Duodenal mucosa (tissue), 2 donors: ENCODE data around the gene RND2.
"Not testable (repeated sequence)": the region's sequence is repeated elsewhere in the genome, so short reads cannot be mapped to it uniquely, and the experiment has no call there.

Experiments used
- H3K27ac ChIP-seq: one replicate; pipeline ENCODE4 v1.7.0; 2013; ENCODE audit warnings: low read depth, low read length
- H3K27me3 ChIP-seq, 2 donors: one replicate each; pipeline ENCODE4 v1.7.0; 2013; ENCODE audit warnings: low read length in 2 of 2, control low read depth in 1 of 2; ENCODE audit not compliant: insufficient read depth in 2 of 2, control insufficient read depth in 1 of 2
- H3K36me3 ChIP-seq, 2 donors: one replicate each; pipeline ENCODE4 v1.7.0; 2013; ENCODE audit warnings: low read length in 2 of 2, control low read depth in 1 of 2; ENCODE audit not compliant: insufficient read depth in 2 of 2, control insufficient read depth in 1 of 2
- H3K4me1 ChIP-seq, 2 donors: one replicate each; pipeline ENCODE4 v1.7.0; 2013; ENCODE audit warnings: low read length in 2 of 2, control low read depth in 1 of 2; ENCODE audit not compliant: insufficient read depth in 2 of 2, control insufficient read depth in 1 of 2
- H3K4me3 ChIP-seq, 2 donors: one replicate each; pipeline ENCODE4 v1.7.0; 2013; ENCODE audit warnings: low read length in 2 of 2, low read depth in 1 of 2
- H3K9ac ChIP-seq, 2 donors: one replicate each; pipeline ENCODE4 v1.7.0; 2013; ENCODE audit warnings: low read length in 2 of 2, low read depth in 1 of 2
- H3K9me3 ChIP-seq, 2 donors: one replicate each; pipeline ENCODE4 v1.7.0; 2013; ENCODE audit warnings: low read length in 2 of 2, control low read depth in 1 of 2; ENCODE audit not compliant: control insufficient read depth in 1 of 2

The RND2 gene, protein sequence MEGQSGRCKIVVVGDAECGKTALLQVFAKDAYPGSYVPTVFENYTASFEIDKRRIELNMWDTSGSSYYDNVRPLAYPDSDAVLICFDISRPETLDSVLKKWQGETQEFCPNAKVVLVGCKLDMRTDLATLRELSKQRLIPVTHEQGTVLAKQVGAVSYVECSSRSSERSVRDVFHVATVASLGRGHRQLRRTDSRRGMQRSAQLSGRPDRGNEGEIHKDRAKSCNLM

DNA sequence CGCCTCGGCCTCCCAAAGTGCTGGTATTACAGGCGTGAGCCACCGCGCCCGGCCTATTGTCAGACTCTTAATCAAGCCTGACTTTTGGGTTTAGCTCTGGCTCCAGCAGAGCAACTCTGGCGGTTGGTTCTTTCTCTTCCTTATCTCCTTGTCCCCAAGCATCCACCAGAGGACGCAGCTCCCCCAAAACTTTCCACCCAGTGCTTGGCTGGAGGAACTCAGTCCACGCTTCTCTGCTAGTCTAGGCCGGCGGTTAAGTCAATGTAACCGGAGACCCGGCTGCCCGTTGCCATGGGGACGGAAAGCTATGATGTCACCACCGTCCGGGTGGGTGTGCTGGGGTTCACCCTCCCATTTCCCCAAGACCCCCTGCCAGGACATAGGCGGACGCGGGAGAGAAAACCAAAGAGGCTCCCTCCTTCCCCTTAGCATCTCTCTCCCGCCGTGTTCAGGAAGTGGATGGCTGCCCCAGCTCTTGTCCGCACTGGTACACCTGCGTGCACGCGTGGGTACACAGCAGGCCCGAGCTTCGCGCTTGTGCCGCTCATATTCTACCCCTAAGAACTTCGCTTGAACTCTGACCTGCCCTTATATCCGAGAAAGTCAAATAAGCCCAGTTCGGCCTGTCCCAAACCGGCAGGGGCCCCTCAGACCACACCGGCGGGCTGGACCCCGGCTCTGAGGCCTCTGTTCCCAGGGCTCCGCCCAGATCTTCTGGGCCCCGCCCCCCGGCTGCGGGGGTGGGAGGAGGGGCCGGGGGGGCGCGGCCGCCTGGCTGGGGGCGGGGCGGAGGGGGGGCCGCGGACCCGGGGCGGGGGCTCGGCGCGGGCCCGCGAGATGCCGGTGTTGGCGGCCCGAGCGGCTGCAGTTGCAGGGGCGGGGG lies at the start of gene RND2:
TSS of gene RND2 (plus strand) at position 825 of the 883 bp plus-strand sequence. CDS start 117 bp downstream, outside the sequence.
- Histone ChIP-seq H3K4me1 (peaks cover 9 to 23% of the 10 kb centered on the region in 2 donors), H3K9me3 (no peaks in the 10 kb centered on the region), H3K9ac (peak within 1 kb of the TSS; percentile 62 to 72), H3K4me3 (peak within 1 kb of the TSS; percentile 75 to 80), H3K27ac (no peak within 1 kb of the TSS), H3K36me3 (no peaks in the 10 kb centered on the region), H3K27me3 (no peaks in the 10 kb centered on the region)

DNA sequence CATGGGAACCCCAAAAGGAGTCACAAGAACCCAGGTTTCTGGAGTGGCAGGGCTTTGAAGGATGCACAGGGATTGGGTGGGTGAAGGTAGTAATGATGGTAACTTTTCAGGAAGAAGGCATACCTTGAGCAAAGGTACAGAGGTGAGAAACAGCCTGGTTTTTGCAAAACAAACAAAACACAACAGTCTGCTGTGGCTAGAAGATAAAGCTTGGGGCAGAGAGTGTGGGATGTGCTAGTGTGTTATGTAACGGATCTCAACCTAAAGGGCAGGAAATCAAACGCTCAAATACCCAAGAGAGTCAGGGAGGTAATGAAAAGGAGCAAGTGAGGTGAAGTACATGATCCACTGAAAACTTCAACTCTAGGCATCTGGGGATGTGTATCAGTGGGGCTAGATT lies 49.8 kb upstream of the RND2 start:
- peaks cover 12 to 13% of the 10 kb centered on the region in 2 donors for H3K4me1 ChIP-seq
- H3K4me3 ChIP-seq: no peak overlapping the region
- no peaks in the 10 kb centered on the region for H3K36me3 ChIP-seq
- no peak overlapping the region for H3K27ac ChIP-seq
- H3K9ac ChIP-seq: no peak overlapping the region
- H3K9me3 ChIP-seq: no peaks in the 10 kb centered on the region
- H3K27me3 ChIP-seq: no peaks in the 10 kb centered on the region

DNA sequence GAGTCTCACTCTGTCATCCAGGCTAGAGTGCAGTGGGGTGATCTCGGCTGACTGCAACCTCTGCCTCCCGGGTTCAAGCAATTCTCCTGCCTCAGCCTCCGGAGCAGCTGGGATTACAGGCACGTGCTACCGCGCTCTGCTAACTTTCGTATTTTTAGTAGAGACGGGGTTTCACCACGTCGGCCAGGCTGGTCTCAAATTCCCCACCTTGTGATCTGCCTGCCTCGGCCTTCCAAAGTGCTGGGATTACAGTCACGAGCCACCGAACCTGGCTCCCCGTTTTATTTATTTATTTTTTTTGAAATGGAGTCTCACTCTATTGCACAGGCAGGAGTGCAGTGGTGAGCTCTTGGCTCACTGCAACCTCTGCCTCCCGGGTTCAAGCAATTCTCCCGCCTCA lies 49.3 kb upstream of the RND2 start:
- H3K9me3 ChIP-seq, H3K4me3 ChIP-seq, H3K9ac ChIP-seq, H3K36me3 ChIP-seq, H3K27ac ChIP-seq, H3K27me3 ChIP-seq: not testable (repeated sequence)
- H3K4me1 ChIP-seq: peaks cover 12 to 13% of the 10 kb centered on the region in 2 donors

- peaks cover 21 to 28% of the 10 kb centered on the region in 2 donors for H3K4me1 ChIP-seq
- H3K27ac ChIP-seq: peak within 1 kb of the TSS; percentile 82
- peak within 1 kb of the TSS; percentile 85 to 98 for H3K9ac ChIP-seq
- no peaks in the 10 kb centered on the region for H3K9me3 ChIP-seq
- H3K36me3 ChIP-seq: no peaks in the 10 kb centered on the region
- peak within 1 kb of the TSS; percentile 81 to 92 for H3K4me3 ChIP-seq
- no peaks in the 10 kb centered on the region for H3K27me3 ChIP-seq
Observed at GRCh38 chr17:42979511-42980273, 45.3 kb upstream of the RND2 start, which contains the start of gene PTGES3L. PTGES3L (minus strand) TSS chr17:42980080; CDS start chr17:42980053, 27 bp downstream.

DNA sequence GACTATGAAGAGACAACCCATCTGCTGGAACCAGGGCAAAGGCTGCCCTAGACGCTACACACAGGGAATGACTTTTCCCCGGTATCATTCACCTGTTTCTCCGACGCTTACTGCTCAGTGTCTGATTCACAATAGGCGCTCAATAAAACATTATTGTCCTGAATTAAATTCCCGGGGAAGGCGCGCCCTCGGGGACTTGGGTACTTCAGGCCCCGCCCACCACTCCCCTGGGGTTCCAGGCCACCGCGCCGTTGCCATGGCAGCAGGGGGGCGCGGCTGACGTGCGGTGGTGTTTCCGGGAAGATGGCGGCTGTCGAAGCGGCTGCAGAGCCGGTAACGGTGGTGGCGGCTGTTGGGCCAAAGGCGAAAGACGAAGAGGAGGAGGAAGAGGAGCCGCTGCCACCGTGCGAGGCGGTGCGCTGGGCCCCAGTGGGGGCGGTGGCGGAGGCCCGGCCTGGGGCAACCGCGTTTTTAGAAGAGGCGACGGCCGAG lies 44.7 kb upstream of the RND2 start, which contains the start of gene RUNDC1:
TSS of gene RUNDC1 (plus strand) at position 292 of the 492 bp plus-strand sequence. CDS start at position 304, 12 bp downstream.
- Histone ChIP-seq H3K27me3 (no peaks in the 10 kb centered on the region), H3K9me3 (no peaks in the 10 kb centered on the region), H3K27ac (peak within 1 kb of the TSS; percentile 82), H3K36me3 (peaks cover 0 to 5% of the 10 kb centered on the region in 2 donors), H3K4me1 (peaks cover 21 to 28% of the 10 kb centered on the region in 2 donors), H3K9ac (peak within 1 kb of the TSS; percentile 85 to 98), H3K4me3 (peak within 1 kb of the TSS; percentile 81 to 92)

- Histone ChIP-seq H3K36me3 (peaks cover 0 to 8% of the 10 kb centered on the region in 2 donors), H3K27ac (peak overlapping the region; percentile 82), H3K9me3 (no peaks in the 10 kb centered on the region), H3K9ac (peak overlapping the region; percentile 85 to 98), H3K27me3 (no peaks in the 10 kb centered on the region), H3K4me1 (peaks cover 21 to 28% of the 10 kb centered on the region in 2 donors), H3K4me3 (peak overlapping the region; percentile 81 to 92)
Observed at GRCh38 chr17:42980766-42981397, 44.1 kb upstream of the RND2 start.

DNA sequence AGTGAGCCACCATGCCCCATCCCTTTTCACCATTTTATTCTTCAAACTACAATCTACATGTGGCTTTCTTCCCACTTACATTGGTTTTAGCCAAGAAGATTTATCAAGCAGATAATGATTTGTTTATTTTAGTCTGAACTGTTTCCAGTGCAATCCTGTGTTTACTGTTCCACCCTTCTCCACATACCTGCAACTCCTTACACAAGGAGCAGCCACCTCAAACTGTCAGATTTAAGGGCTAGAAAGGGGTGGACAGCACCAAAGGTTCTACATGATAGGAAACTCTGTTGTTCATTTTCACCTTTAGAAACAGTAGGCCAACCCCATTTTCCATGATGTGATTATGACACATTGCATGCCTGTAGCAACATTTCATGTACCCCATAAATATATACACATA lies 42.8 kb upstream of the RND2 start:
- no peak overlapping the region for H3K27ac ChIP-seq
- peaks cover 21 to 28% of the 10 kb centered on the region in 2 donors for H3K4me1 ChIP-seq
- H3K27me3 ChIP-seq: no peaks in the 10 kb centered on the region
- H3K9me3 ChIP-seq: no peaks in the 10 kb centered on the region
- peaks cover 6 to 20% of the 10 kb centered on the region in 2 donors for H3K36me3 ChIP-seq
- H3K9ac ChIP-seq: no peak overlapping the region
- no peak overlapping the region for H3K4me3 ChIP-seq

GRCh38 chr17:42985225-42985624 lies 39.8 kb upstream of the RND2 start:
- Histone ChIP-seq H3K9ac (no peak overlapping the region), H3K27ac (no peak overlapping the region), H3K27me3 (no peaks in the 10 kb centered on the region), H3K4me1 (peaks cover 9 to 15% of the 10 kb centered on the region in 2 donors), H3K9me3 (no peaks in the 10 kb centered on the region), H3K4me3 (no peak overlapping the region), H3K36me3 (peaks cover 17 to 50% of the 10 kb centered on the region in 2 donors)

DNA sequence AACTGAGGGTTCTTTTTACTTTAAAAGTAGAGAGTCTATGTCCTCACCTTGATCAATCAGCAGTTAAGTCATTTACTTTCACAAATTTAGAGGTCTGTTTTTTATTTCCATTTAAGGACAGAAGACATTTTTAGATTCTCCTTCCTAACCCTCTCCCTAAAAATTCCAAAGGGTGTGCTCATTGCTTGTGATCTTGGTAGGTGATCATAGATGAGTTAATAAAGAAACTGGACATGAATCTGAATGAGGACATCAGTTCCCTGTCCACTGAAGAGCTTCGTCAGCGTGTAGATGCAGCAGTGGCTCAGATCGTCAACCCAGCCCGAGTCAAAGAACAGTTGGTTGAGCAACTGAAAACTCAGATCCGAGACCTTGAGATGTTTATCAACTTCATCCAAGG lies 35.9 kb upstream of the RND2 start:
- H3K4me3 ChIP-seq: no peak overlapping the region
- H3K9me3 ChIP-seq: no peaks in the 10 kb centered on the region
- H3K27me3 ChIP-seq: no peaks in the 10 kb centered on the region
- H3K27ac ChIP-seq: no peak overlapping the region
- no peaks in the 10 kb centered on the region for H3K4me1 ChIP-seq
- H3K9ac ChIP-seq: no peak overlapping the region
- H3K36me3 ChIP-seq: peaks cover 42 to 84% of the 10 kb centered on the region in 2 donors
